ENCODE measurements around the gene RHOH.

- TF ChIP-seq EZH2phosphoT487 (IDR thresholded peaks at IDR 0.05; ENCODE audit: insufficient read depth, low read depth) (no peak), EZH2 (IDR thresholded peaks at IDR 0.05; ENCODE audit: insufficient read depth, poor library complexity, severe bottlenecking) (no peak)
Observed at GRCh38 chr4:40195182-40196177, 1.4 kb upstream of the RHOH start.

Measured in GM23248 (cell line).